Spleen (tissue), 7 donors: ENCODE measurements around the gene TSC1.

Experiments
- CTCF ChIP-seq, 11 experiments: fragments of 200-600 bp in 7 of 11; fragments of 450-650 bp in 4 of 11; sonication (generic) in 4 of 11; IDR thresholded peaks in 8 of 11; conservative IDR thresholded peaks in 3 of 11; 1 replicate in 7 of 11; 2 replicates in 4 of 11; pipeline versions ENCODE4 v1.4.0 to v1.8.0; 2016 to 2021; ENCODE audit warnings: antibody characterized with exemption in 11 of 11, inconsistent platforms in 4 of 11, mild to moderate bottlenecking in 1 of 11
- POLR2A ChIP-seq, 3 donors: fragments of 450-650 bp; IDR thresholded peaks; one replicate each; pipeline ENCODE4 v1.5.1; 2017; ENCODE audit warnings: antibody characterized with exemption in 3 of 3, mild to moderate bottlenecking in 1 of 3
- POLR2AphosphoS5 ChIP-seq, 3 donors: sonication (generic); formaldehyde crosslinking; IDR thresholded peaks; one replicate each; pipeline ENCODE4 v1.5.1; 2017; ENCODE audit warnings: antibody characterized with exemption in 3 of 3
- donor health status: DM: no; HTN: no; CAD: no; lungs with moderate emphysema.
- donor health status: DM: no; HTN: no; CAD: no.
- donor health status: DM: no; HTN: no; CAD: no.

- TF ChIP-seq CTCF (IDR thresholded peaks at IDR 0.05 in 8 of 11, conservative IDR thresholded peaks at IDR 0.05 in 3 of 11) (no peak), POLR2A (IDR thresholded peaks at IDR 0.05) (no peak), POLR2AphosphoS5 (IDR thresholded peaks at IDR 0.05) (no peak)
Observed at GRCh38 chr9:132869266-132869665, 75.2 kb downstream of the TSC1 start.
